GM12878 (cell line): ENCODE measurements around the gene SORL1. TPM values are rescaled to one million over a fixed set of nuclear protein-coding genes. Genes with fewer than 3 reads are reported as not detected.

Source experiments
- CHD2 ChIP-seq: IDR thresholded peaks from 2 replicates; pipeline ENCODE4 v1.6.1; 2011; ENCODE audit warnings: low read depth, low read length, improper control_type of control experiment, borderline replicate concordance
- CUX1 ChIP-seq: IDR thresholded peaks from 2 replicates; pipeline ENCODE4 v1.6.1; 2012; ENCODE audit warnings: improper control_type of control experiment, low read depth, low read length; ENCODE audit not compliant: insufficient replicate concordance
- FOXM1 ChIP-seq: IDR thresholded peaks from 2 replicates; pipeline ENCODE4 v1.6.1; 2012; ENCODE audit warnings: low read depth, mild to moderate bottlenecking, inconsistent platforms, low read length, moderate library complexity
- IRF4 ChIP-seq: IDR thresholded peaks from 2 replicates; pipeline ENCODE4 v1.6.1; 2011; ENCODE audit warnings: low read depth, low read length
- NR2F1 ChIP-seq: fragments of 450-650 bp; conservative IDR thresholded peaks from 2 replicates; pipeline ENCODE4 v1.6.1; 2017; ENCODE audit warnings: mild to moderate bottlenecking
- SKIL ChIP-seq: fragments of 450-650 bp; IDR thresholded peaks from 2 replicates; pipeline ENCODE4 v1.6.1; 2017; ENCODE audit warnings: mild to moderate bottlenecking, low read depth, inconsistent platforms; ENCODE audit not compliant: poor library complexity, severe bottlenecking
- SMAD1 ChIP-seq: fragments of 450-650 bp; IDR thresholded peaks from 2 replicates; pipeline ENCODE4 v1.6.1; 2018; ENCODE audit warnings: mild to moderate bottlenecking, low read depth; ENCODE audit not compliant: partially characterized antibody
- polyA plus RNA-seq, 11 experiments: library from polyadenylated mRNA; depleted of rRNA in 4 of 11; unstranded in 6 of 11; stranded (reverse) in 5 of 11; fragments of >200 nt; fragmentation: Nextera tagmentation in 4 of 11; fragmentation: Illumina TruSeq in 1 of 11; extraction: Ambion mirVana in 4 of 11; extraction: Trizol in 1 of 11; gene quantifications; 1 replicate in 1 of 11; 2 replicates in 10 of 11; pipeline versions ENCODE4 v1.2.1 to v1.2.3, GENCODE V29; 2011 to 2016; ENCODE audit warnings: inconsistent platforms in 2 of 11, missing spikeins in 2 of 11, low read depth in 1 of 11
- total RNA-seq, 4 experiments: library from RNA; depleted of rRNA in 3 of 4; stranded (reverse); fragments of >200 nt in 3 of 4; fragmentation: Illumina TruSeq in 1 of 4; extraction: Trizol in 1 of 4; gene quantifications; 2 replicates each; pipeline versions ENCODE4 v1.2.1 to v1.2.3, GENCODE V29; 2013 to 2021
- TF ChIP-seq, protein P1 (sequence below): IDR thresholded peaks from 2 replicates; pipeline ENCODE4 v1.6.1; 2012; ENCODE audit warnings: low read depth, low read length, improper control_type of control experiment
- TF ChIP-seq, protein P2 (sequence below), 3 experiments: IDR thresholded peaks in 2 of 3; conservative IDR thresholded peaks in 1 of 3; 2 replicates each; pipeline ENCODE4 v1.5.1; 2011; ENCODE audit warnings: low read depth in 3 of 3, low read length in 3 of 3, mild to moderate bottlenecking in 3 of 3, control low read depth in 2 of 3, moderate library complexity in 2 of 3, inconsistent platforms in 1 of 3, mixed read lengths in 1 of 3; ENCODE audit not compliant: control insufficient read depth in 2 of 3, insufficient read depth in 1 of 3; ENCODE audit errors: extremely low read depth in 1 of 3

SORL1 gene
- total and polyA plus RNA-seq, 10 of the 15 experiments (the other 5 are each of a cell fraction or from before 2014, with no cell fraction given) = 20.2 to 107 (median 59.9) TPM

GRCh38 chr11:121577106-121577848, 125.2 kb downstream of the SORL1 start (continued):
- TF ChIP-seq SKIL (no peak), IRF4 (no peak), SMAD1 (no peak), NR2F1 (no peak), CUX1 (no peak), CHD2 (no peak), FOXM1 (no peak)
- TF ChIP-seq, protein P1, sequence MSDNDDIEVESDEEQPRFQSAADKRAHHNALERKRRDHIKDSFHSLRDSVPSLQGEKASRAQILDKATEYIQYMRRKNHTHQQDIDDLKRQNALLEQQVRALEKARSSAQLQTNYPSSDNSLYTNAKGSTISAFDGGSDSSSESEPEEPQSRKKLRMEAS = no peak
- TF ChIP-seq, protein P2, sequence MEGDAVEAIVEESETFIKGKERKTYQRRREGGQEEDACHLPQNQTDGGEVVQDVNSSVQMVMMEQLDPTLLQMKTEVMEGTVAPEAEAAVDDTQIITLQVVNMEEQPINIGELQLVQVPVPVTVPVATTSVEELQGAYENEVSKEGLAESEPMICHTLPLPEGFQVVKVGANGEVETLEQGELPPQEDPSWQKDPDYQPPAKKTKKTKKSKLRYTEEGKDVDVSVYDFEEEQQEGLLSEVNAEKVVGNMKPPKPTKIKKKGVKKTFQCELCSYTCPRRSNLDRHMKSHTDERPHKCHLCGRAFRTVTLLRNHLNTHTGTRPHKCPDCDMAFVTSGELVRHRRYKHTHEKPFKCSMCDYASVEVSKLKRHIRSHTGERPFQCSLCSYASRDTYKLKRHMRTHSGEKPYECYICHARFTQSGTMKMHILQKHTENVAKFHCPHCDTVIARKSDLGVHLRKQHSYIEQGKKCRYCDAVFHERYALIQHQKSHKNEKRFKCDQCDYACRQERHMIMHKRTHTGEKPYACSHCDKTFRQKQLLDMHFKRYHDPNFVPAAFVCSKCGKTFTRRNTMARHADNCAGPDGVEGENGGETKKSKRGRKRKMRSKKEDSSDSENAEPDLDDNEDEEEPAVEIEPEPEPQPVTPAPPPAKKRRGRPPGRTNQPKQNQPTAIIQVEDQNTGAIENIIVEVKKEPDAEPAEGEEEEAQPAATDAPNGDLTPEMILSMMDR (IDR thresholded peaks at IDR 0.05 in 2 of 3, conservative IDR thresholded peaks at IDR 0.05 in 1 of 3; ENCODE audit: control insufficient read depth in 2 of 3, extremely low read depth in 1 of 3, insufficient read depth in 1 of 3, low read depth in 3 of 3, low read length in 3 of 3) = no peak
